ENCODE measurements around the gene WIPF2.

Gene WIPF2

GRCh38 chr17:40253565-40253964 is 34.5 kb downstream of the WIPF2 start:
- no peak for DNase-seq (ENCODE audit: low read depth)
- TF ChIP-seq CTCF (conservative IDR thresholded peaks at IDR 0.05; ENCODE audit: low read depth, low read length): no peak
- H3K4me3 ChIP-seq (ENCODE audit: low read depth, low read length): no peak overlapping the region

DNA sequence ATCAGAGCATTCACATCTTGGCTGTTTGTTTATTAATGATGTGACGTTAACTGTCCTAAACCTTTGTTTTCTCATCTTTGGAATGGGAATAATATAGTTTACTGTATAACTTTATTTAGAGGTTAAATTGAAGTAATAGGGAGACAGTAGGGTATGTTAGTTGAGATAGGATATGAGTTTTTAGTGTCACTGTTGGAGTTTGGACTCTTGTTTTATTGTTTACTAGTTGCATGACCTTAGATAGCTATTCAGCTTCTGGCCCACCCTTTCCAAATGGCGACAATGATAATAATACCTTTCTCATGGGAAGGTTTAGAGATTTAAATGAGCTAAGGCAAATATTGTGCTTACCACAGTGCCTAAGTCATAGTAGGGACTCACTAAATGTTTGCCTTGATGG is 40.4 kb downstream of the WIPF2 start:
- H3K4me3 ChIP-seq (ENCODE audit: low read depth, low read length): no peak overlapping the region
- DNase-seq (ENCODE audit: low read depth): no peak
- no peak for TF ChIP-seq CTCF (conservative IDR thresholded peaks at IDR 0.05; ENCODE audit: low read depth, low read length)

GRCh38 chr17:40260528-40260927 is 41.4 kb downstream of the WIPF2 start:
- TF ChIP-seq CTCF (conservative IDR thresholded peaks at IDR 0.05; ENCODE audit: low read depth, low read length): no peak
- no peak for DNase-seq (ENCODE audit: low read depth)
- no peak overlapping the region for H3K4me3 ChIP-seq (ENCODE audit: low read depth, low read length)

GRCh38 chr17:40264458-40265185 is 45.5 kb downstream of the WIPF2 start:
- DNase-seq (ENCODE audit: low read depth): no peak
- no peak overlapping the region for H3K4me3 ChIP-seq (ENCODE audit: low read depth, low read length)
- no peak for TF ChIP-seq CTCF (conservative IDR thresholded peaks at IDR 0.05; ENCODE audit: low read depth, low read length)

DNA sequence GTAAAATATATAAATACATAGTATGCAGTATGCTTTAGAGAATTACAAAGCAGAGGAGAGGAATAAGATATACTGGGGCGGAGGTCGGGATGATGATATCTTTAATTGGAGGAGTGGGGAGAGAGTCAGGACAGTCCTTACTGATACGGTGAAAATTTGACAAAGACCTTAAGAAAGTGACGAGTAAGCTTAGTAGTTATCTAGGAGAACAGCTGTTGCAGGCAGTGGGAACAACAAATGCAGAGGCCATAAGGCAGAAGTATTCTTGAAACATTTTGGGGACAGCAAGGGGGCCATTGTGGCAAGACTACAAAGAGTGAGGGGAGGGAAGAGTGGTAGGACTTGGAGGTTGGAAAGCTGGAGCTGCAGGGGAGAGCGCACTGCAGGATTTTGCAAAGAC is 46.2 kb downstream of the WIPF2 start:
- no peak for TF ChIP-seq CTCF (conservative IDR thresholded peaks at IDR 0.05; ENCODE audit: low read depth, low read length)
- DNase-seq (ENCODE audit: low read depth): no peak
- H3K4me3 ChIP-seq (ENCODE audit: low read depth, low read length): no peak overlapping the region

DNA sequence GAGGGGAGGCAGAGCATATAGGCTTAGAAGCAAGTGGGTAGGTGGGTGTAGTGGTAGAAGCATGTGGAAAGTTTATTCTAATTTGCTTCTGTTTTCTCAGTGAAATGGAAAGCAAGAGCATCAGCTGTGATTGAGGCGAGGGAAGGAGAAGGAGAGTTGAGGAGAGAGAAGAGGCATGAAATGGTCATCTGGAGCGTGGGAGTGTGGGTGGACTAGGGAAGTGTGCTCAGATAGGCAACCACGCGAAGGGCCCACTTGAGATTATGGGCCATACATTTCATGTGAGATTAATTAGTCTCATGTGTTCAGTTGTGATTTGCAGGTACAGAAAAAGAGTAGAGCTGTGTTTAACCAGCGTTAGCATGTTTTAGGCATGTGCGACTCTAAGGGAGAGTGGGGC is 47.8 kb downstream of the WIPF2 start:
- no peak for DNase-seq (ENCODE audit: low read depth)
- H3K4me3 ChIP-seq (ENCODE audit: low read depth, low read length): no peak overlapping the region
- TF ChIP-seq CTCF (conservative IDR thresholded peaks at IDR 0.05; ENCODE audit: low read depth, low read length): no peak

GRCh38 chr17:40268141-40268712 is 49.1 kb downstream of the WIPF2 start:
- TF ChIP-seq CTCF (conservative IDR thresholded peaks at IDR 0.05; ENCODE audit: low read depth, low read length): no peak
- no peak for DNase-seq (ENCODE audit: low read depth)
- no peak overlapping the region for H3K4me3 ChIP-seq (ENCODE audit: low read depth, low read length)
